Tibial nerve (tissue), 3 donors: ENCODE measurements around the gene CCDC174.

Source experiments
- CTCF ChIP-seq, 5 experiments: fragments of 200-600 bp in 3 of 5; fragments of 450-650 bp in 2 of 5; sonication (generic) in 3 of 5; IDR thresholded peaks; one replicate each; pipeline ENCODE4 v1.5.1; 2016 to 2019; ENCODE audit warnings: antibody characterized with exemption in 5 of 5, mild to moderate bottlenecking in 3 of 5, moderate library complexity in 2 of 5
- POLR2A ChIP-seq, 2 donors: fragments of 450-650 bp; IDR thresholded peaks; one replicate each; pipeline ENCODE4 v1.6.1; 2017; ENCODE audit warnings: antibody characterized with exemption in 2 of 2, mild to moderate bottlenecking in 2 of 2, moderate library complexity in 2 of 2

- TF ChIP-seq CTCF (IDR thresholded peaks at IDR 0.05) (no peak), POLR2A (IDR thresholded peaks at IDR 0.05) (no peak)
Measured at GRCh38 chr3:14614189-14614588, 37.4 kb upstream of the CCDC174 start.
